K562 (cell line): ENCODE data around the gene RBM17. TPM values are rescaled to one million over a fixed set of nuclear protein-coding genes. Genes with fewer than 3 reads are reported as not detected.

ENCODE experiments used
- BCOR ChIP-seq: fragments of 450-650 bp; IDR thresholded peaks from 2 replicates; pipeline ENCODE4 v1.6.1; 2016
- ETV1 ChIP-seq: fragments of 450-650 bp; conservative IDR thresholded peaks from 2 replicates; pipeline ENCODE4 v1.6.1; 2016; ENCODE audit warnings: missing genetic modification characterization, control low read depth, low read depth, missing compliant biosample characterization
- FOXA3 ChIP-seq, 2 experiments: fragments of 450-650 bp in 1 of 2; sonication (generic) in 1 of 2; formaldehyde crosslinking; IDR thresholded peaks in 1 of 2; conservative IDR thresholded peaks in 1 of 2; 2 replicates each; pipeline versions ENCODE4 v1.4.0 to v1.8.0; 2020 to 2022; ENCODE audit warnings: mild to moderate bottlenecking in 2 of 2, missing genetic modification reagents in 1 of 2
- LCOR ChIP-seq: sonication (generic); formaldehyde crosslinking; IDR thresholded peaks from 2 replicates; pipeline ENCODE4 v1.8.0; 2022; ENCODE audit warnings: mild to moderate bottlenecking, missing genetic modification reagents
- MYC ChIP-seq, 2 experiments: fragments of 250-450 bp in 1 of 2; sonication (Bioruptor Pico) in 1 of 2; IDR thresholded peaks; 2 replicates each; pipeline versions ENCODE4 v1.5.1 to v1.6.1; 2012 to 2021; ENCODE audit warnings: low read depth in 2 of 2, borderline replicate concordance in 1 of 2, improper control_type of control experiment in 1 of 2, low read length in 1 of 2, mild to moderate bottlenecking in 1 of 2, moderate library complexity in 1 of 2
- PCBP1 ChIP-seq: fragments of 200-400 bp; formaldehyde crosslinking; IDR thresholded peaks from 2 replicates; pipeline ENCODE4 v1.6.1; 2018; ENCODE audit warnings: mild to moderate bottlenecking, low read depth, low read length; ENCODE audit not compliant: poor library complexity, severe bottlenecking
- RNF2 ChIP-seq: sonication (generic); IDR thresholded peaks from 2 replicates; pipeline ENCODE4 v1.6.1; 2016
- ZFX ChIP-seq: sonication (generic); formaldehyde crosslinking; IDR thresholded peaks from 2 replicates; pipeline ENCODE4 v1.8.0; 2022; ENCODE audit warnings: mild to moderate bottlenecking, missing genetic modification reagents, moderate library complexity
- ZNF586 ChIP-seq: fragments of 450-650 bp; formaldehyde crosslinking; conservative IDR thresholded peaks from 2 replicates; pipeline ENCODE4 v1.4.0; 2020; ENCODE audit warnings: mild to moderate bottlenecking, moderate library complexity
- polyA plus RNA-seq, 8 experiments: library from polyadenylated mRNA; depleted of rRNA in 4 of 8; stranded (reverse) in 5 of 8; unstranded in 3 of 8; fragments of >200 nt; fragmentation: Nextera tagmentation in 2 of 8; fragmentation: Illumina TruSeq in 1 of 8; extraction: Ambion mirVana in 2 of 8; extraction: Trizol in 1 of 8; gene quantifications; 2 replicates each; pipeline versions ENCODE4 v1.2.1 to v1.2.3, GENCODE V29; 2011 to 2014; ENCODE audit warnings: inconsistent platforms in 1 of 8, missing spikeins in 1 of 8
- total RNA-seq, 7 experiments: library from RNA; depleted of rRNA in 6 of 7; stranded (reverse); fragments of >200 nt in 6 of 7; fragmentation: Illumina TruSeq in 2 of 7; extraction: Trizol in 2 of 7; gene quantifications; 2 replicates each; pipeline versions ENCODE4 v1.2.1 to v1.2.3, GENCODE V29; 2011 to 2021; ENCODE audit warnings: low replicate concordance in 1 of 7
- TF ChIP-seq, protein P1 (sequence below), 2 experiments: fragments of 450-650 bp in 1 of 2; sonication (generic) in 1 of 2; formaldehyde crosslinking in 1 of 2; IDR thresholded peaks; 2 replicates each; pipeline versions ENCODE4 v1.7.1 to v1.9.0; 2016 to 2022; ENCODE audit warnings: inconsistent platforms in 1 of 2, mild to moderate bottlenecking in 1 of 2, missing genetic modification reagents in 1 of 2
- TF ChIP-seq, protein P2 (sequence below), 2 experiments: fragments of 450-650 bp; IDR thresholded peaks; 2 replicates each; pipeline ENCODE4 v1.6.1; 2016

RBM17 gene
- total and polyA plus RNA-seq, 9 of the 15 experiments (the other 6 are each of a cell fraction or from before 2014, with no cell fraction given) = 23.6 to 217 (median 124) TPM

DNA sequence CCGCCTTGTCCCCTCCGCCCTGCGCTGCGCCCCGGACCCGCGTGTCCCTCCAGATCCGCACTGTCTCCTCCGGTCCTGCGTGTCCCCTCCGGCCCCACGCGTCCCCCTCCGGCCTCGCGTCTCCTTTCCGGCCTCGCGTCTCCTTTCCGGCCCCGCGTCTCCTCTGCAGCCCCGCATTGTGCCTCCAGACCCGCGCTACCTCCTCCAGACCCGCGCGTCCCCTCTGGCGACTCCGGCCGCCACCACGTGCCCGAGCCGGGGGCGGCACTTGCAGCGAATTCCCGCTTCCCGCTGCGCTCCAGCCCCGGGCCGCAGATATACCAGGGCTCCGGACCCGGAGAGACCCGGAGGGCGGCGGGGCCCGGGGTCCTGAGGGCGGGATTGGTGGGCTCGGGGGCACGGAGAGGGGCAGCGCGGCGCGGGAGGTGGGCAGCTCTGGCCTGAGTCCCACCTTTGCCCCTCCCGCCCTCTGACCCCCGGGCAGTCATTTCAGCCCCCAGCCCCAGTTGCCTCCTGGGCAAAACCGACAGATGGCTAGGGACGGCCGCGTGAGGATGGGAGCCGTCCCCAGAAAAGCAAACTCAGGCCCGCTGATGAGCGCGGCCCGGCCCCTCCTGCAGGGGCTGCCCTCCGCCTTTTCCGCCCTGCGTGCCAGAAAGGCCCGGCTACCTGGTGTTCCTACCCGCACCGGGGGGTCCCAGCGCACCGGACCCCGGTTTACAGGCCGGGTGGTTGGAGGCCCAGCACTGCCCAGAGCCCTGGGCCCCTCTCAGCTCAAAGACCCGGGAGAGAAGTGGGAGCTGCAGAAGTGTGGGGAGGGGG, 56.5 kb downstream of the RBM17 start (continued):
- TF ChIP-seq, protein P1, sequence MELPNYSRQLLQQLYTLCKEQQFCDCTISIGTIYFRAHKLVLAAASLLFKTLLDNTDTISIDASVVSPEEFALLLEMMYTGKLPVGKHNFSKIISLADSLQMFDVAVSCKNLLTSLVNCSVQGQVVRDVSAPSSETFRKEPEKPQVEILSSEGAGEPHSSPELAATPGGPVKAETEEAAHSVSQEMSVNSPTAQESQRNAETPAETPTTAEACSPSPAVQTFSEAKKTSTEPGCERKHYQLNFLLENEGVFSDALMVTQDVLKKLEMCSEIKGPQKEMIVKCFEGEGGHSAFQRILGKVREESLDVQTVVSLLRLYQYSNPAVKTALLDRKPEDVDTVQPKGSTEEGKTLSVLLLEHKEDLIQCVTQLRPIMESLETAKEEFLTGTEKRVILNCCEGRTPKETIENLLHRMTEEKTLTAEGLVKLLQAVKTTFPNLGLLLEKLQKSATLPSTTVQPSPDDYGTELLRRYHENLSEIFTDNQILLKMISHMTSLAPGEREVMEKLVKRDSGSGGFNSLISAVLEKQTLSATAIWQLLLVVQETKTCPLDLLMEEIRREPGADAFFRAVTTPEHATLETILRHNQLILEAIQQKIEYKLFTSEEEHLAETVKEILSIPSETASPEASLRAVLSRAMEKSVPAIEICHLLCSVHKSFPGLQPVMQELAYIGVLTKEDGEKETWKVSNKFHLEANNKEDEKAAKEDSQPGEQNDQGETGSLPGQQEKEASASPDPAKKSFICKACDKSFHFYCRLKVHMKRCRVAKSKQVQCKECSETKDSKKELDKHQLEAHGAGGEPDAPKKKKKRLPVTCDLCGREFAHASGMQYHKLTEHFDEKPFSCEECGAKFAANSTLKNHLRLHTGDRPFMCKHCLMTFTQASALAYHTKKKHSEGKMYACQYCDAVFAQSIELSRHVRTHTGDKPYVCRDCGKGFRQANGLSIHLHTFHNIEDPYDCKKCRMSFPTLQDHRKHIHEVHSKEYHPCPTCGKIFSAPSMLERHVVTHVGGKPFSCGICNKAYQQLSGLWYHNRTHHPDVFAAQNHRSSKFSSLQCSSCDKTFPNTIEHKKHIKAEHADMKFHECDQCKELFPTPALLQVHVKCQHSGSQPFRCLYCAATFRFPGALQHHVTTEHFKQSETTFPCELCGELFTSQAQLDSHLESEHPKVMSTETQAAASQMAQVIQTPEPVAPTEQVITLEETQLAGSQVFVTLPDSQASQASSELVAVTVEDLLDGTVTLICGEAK (IDR thresholded peaks at IDR 0.05) = peak; percentile 50; the same call in 1 of the 2 replicates
- TF ChIP-seq, protein P1 (CRISPR knock-in tag; IDR thresholded peaks at IDR 0.05) = no peak
- TF ChIP-seq RNF2 (peak; percentile 28; the same call in 1 of the 2 replicates), MYC (IDR thresholded peaks at IDR 0.05; ENCODE audit: low read depth, low read length) (peak; percentile 45; the same call in 1 of the 2 replicates), MYC (CRISPR knock-in tag; IDR thresholded peaks at IDR 0.05; ENCODE audit: borderline replicate concordance, low read depth) (no peak; the same call in 1 of the 2 replicates), LCOR (CRISPR knock-in tag) (peak; percentile 57; the same call in 1 of the 2 replicates), BCOR (peak; percentile 51), ZNF586 (CRISPR knock-in tag) (no peak), FOXA3 (CRISPR knock-in tag; conservative IDR thresholded peaks at IDR 0.05 in 1 of 2, IDR thresholded peaks at IDR 0.05 in 1 of 2) (peak in 1 of 2 experiments; percentile 65; a peak in 1 of 4 replicates), PCBP1 (peak; percentile 59), ZFX (peak; percentile 60), ETV1 (tag) (peak; percentile 49; the same call in 1 of the 2 replicates)
- TF ChIP-seq, protein P2, sequence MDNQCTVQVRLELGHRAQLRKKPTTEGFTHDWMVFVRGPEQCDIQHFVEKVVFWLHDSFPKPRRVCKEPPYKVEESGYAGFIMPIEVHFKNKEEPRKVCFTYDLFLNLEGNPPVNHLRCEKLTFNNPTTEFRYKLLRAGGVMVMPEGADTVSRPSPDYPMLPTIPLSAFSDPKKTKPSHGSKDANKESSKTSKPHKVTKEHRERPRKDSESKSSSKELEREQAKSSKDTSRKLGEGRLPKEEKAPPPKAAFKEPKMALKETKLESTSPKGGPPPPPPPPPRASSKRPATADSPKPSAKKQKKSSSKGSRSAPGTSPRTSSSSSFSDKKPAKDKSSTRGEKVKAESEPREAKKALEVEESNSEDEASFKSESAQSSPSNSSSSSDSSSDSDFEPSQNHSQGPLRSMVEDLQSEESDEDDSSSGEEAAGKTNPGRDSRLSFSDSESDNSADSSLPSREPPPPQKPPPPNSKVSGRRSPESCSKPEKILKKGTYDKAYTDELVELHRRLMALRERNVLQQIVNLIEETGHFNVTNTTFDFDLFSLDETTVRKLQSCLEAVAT (IDR thresholded peaks at IDR 0.05) = peak in 1 of 2 experiments; percentile 25; a peak in 1 of 4 replicates
